ENCODE data around the gene COCH. TPM values are rescaled to one million over a fixed set of nuclear protein-coding genes. Genes with fewer than 3 reads are reported as not detected.

The COCH gene
- not detected in 2 replicates for total RNA-seq (2014; rRNA removed; shearing (Covaris generic))

DNA sequence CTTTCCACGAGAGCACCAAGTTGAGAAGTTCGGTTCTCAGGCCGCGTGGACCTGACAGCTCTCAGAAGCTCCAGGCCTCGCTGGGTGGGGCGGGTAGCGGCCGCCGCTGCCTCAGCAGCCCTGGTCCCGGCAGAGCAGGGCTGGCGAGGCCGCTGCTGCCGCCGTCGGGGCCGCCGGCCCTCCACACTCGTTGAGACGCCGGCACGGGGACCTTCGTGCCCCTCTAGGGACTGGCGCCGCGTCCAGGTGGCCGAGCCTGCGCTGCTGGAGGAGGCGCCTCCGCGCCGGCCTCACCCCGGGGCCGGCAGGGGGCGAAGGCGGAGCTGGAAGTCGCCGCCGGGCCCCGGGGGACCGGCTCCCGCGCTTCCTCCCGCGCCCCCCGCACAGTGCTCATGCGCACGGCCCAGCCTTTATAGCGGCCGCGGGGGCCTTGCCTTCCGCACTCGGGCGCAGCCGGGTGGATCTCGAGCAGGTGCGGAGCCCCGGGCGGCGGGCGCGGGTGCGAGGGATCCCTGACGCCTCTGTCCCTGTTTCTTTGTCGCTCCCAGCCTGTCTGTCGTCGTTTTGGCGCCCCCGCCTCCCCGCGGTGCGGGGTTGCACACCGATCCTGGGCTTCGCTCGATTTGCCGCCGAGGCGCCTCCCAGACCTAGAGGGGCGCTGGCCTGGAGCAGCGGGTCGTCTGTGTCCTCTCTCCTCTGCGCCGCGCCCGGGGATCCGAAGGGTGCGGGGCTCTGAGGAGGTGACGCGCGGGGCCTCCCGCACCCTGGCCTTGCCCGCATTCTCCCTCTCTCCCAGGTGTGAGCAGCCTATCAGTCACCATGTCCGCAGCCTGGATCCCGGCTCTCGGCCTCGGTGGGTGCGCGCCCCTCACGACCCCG, at the start of gene COCH:
COCH (plus strand) TSS at position 440 of the 879 bp plus-strand sequence; CDS start at position 820, 380 bp downstream.
- DNase-seq, result no peak

GRCh38 chr14:30826070-30826469, 48.3 kb upstream of the COCH start:
- no peak for DNase-seq
- H3K27ac ChIP-seq, result no peak overlapping the region
- H3K9me3 ChIP-seq (replicated peaks), result peaks cover 5% of the 10 kb centered on the region
- no peaks in the 10 kb centered on the region for H3K27me3 ChIP-seq
- H3K36me3 ChIP-seq, result no peaks in the 10 kb centered on the region
- H3K4me1 ChIP-seq, result no peaks in the 10 kb centered on the region
- H3K4me3 ChIP-seq, result no peak overlapping the region

More for the DNA sequence above, at the start of gene COCH:
- Histone ChIP-seq H3K4me1 (no peaks in the 10 kb centered on the region), H3K36me3 (no peaks in the 10 kb centered on the region), H3K9me3 (replicated peaks) (no peaks in the 10 kb centered on the region), H3K27ac (no peak within 1 kb of the TSS), H3K27me3 (no peaks in the 10 kb centered on the region), H3K4me3 (no peak within 1 kb of the TSS)

DNA sequence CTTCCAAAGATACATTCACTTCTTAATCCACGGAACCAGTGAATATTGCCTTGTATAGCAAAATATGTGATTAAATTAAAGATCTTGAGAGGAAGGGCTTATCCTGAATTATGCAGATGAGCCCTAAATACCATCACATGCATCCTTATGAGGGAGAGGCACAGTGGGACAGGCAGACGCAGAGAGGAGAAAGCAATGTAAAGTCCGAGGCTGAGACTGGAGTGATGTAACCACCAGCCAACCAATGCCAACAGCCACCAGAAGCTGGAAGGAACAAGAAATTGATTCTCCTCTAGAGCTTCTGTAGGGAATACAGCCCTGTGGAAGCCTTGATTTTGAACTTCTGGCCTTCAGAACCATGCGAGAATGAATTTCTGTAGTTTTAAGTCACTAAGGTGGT, 44.5 kb upstream of the COCH start:
- DNase-seq, result no peak
- Histone ChIP-seq H3K4me3 (no peak overlapping the region), H3K9me3 (replicated peaks) (peaks cover 5% of the 10 kb centered on the region), H3K27ac (no peak overlapping the region), H3K27me3 (no peaks in the 10 kb centered on the region), H3K4me1 (no peaks in the 10 kb centered on the region), H3K36me3 (no peaks in the 10 kb centered on the region)

- Histone ChIP-seq H3K9me3 (replicated peaks) (no peaks in the 10 kb centered on the region), H3K27me3 (no peaks in the 10 kb centered on the region), H3K4me3 (no peak overlapping the region), H3K36me3 (no peaks in the 10 kb centered on the region), H3K27ac (no peak overlapping the region), H3K4me1 (no peaks in the 10 kb centered on the region)
- DNase-seq, result no peak
These were observed 40.0 kb upstream of the COCH start for GRCh38 chr14:30834353-30834752.

GRCh38 chr14:30838351-30838750, 36.0 kb upstream of the COCH start:
- Histone ChIP-seq H3K27ac (no peak overlapping the region), H3K4me1 (no peaks in the 10 kb centered on the region)

DNA sequence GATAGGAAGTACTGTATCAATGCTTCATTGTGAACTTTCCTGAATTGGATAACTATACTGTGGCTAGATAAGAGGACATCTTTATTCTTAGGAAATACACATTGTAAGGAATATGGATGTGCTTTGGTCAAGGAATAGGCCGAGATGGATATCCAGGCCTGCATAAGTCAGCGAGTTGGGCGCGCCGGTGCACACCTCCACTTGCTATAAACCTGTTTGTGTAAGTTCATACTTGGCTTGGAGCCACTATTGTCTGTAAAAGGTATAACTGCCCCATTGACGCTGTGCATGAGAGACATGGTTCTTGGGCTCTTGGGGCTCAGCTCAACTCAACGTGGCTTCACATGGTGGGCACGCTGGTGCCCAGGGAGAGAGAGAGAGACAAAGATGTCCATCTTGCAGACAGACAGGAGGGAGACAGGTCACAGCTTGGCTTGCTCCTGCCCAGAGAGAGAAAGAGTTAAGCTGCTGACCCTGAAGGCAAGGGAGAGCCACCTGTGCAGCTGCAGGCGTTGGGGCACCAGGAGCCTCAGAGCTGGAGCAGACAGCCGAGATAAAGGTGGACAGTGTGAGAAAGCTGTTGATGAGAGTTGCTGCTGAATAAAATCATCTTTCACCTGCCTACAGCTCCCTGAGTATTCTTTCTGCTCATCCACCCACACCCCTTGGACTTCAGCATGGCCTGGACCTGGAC, 34.1 kb upstream of the COCH start:
- Histone ChIP-seq H3K36me3 (no peaks in the 10 kb centered on the region; the same call in 1 of the 2 replicates), H3K4me3 (no peak overlapping the region), H3K27ac (no peak overlapping the region), H3K4me1 (no peaks in the 10 kb centered on the region), H3K9me3 (replicated peaks) (no peaks in the 10 kb centered on the region; the same call in 1 of the 2 replicates), H3K27me3 (no peaks in the 10 kb centered on the region)
- DNase-seq, result no peak

More at GRCh38 chr14:30838351-30838750, 36.0 kb upstream of the COCH start:
- H3K4me3 ChIP-seq, result no peak overlapping the region
- no peaks in the 10 kb centered on the region for H3K27me3 ChIP-seq
- no peak for DNase-seq
- no peaks in the 10 kb centered on the region for H3K36me3 ChIP-seq
- H3K9me3 ChIP-seq (replicated peaks), result no peaks in the 10 kb centered on the region

DNA sequence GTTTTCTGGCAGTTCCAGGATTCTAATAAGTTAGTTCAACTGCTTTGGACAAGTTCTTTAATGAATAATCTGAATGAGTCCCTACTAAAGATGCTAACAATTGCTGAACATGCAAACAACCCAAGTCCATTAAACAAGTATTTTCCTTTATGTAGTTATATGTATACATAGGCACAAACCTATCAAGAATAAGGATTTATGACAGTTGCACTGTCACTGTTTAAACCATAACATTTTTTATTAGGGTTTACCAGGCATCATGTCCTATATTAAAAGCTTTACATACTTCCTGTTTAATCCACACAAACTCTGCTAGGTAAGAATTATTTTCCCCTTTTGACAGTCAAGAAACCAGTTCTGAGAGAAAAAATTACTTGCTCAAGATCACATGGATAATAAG, 31.9 kb upstream of the COCH start:
- Histone ChIP-seq H3K27ac (no peak overlapping the region), H3K9me3 (replicated peaks) (no peaks in the 10 kb centered on the region; the same call in 1 of the 2 replicates), H3K36me3 (no peaks in the 10 kb centered on the region; the same call in 1 of the 2 replicates), H3K4me1 (no peaks in the 10 kb centered on the region), H3K27me3 (no peaks in the 10 kb centered on the region), H3K4me3 (no peak overlapping the region)
- no peak for DNase-seq

- Histone ChIP-seq H3K9me3 (replicated peaks) (no peaks in the 10 kb centered on the region; the same call in 1 of the 2 replicates), H3K4me3 (no peak overlapping the region), H3K36me3 (no peaks in the 10 kb centered on the region; the same call in 1 of the 2 replicates), H3K4me1 (no peaks in the 10 kb centered on the region), H3K27ac (no peak overlapping the region), H3K27me3 (no peaks in the 10 kb centered on the region)
- DNase-seq, result no peak
These were observed 25.7 kb upstream of the COCH start for GRCh38 chr14:30848449-30849240.

DNA sequence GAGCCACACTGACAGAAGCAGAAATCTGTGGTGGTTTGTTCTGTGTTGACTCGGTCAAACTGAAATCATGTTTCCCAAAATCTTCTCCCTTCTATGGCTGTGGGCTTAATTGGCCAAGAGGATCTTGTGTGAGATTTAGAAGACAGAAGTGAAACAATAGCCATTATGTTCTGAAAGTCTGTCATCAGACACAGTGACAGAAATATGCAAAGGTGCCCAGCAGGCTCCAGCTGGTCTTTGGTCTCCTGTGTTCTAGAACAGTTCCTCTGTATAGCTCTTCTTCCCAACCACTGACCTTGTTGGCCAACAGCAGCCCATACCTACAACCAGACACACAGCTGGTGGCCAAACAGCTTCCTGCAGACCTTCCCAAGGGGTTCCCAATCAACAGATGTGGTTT, 25.0 kb upstream of the COCH start:
- no peaks in the 10 kb centered on the region for H3K36me3 ChIP-seq
- H3K27me3 ChIP-seq, result no peaks in the 10 kb centered on the region
- no peak for DNase-seq
- no peak overlapping the region for H3K4me3 ChIP-seq
- no peaks in the 10 kb centered on the region for H3K9me3 ChIP-seq (replicated peaks)
- no peaks in the 10 kb centered on the region for H3K4me1 ChIP-seq
- no peak overlapping the region for H3K27ac ChIP-seq

- Histone ChIP-seq H3K4me3 (no peak overlapping the region), H3K27me3 (no peaks in the 10 kb centered on the region), H3K27ac (no peak overlapping the region), H3K4me1 (no peaks in the 10 kb centered on the region), H3K36me3 (no peaks in the 10 kb centered on the region), H3K9me3 (replicated peaks) (no peaks in the 10 kb centered on the region)
- DNase-seq, result no peak
These were observed 24.4 kb upstream of the COCH start for GRCh38 chr14:30849983-30850382.

DNA sequence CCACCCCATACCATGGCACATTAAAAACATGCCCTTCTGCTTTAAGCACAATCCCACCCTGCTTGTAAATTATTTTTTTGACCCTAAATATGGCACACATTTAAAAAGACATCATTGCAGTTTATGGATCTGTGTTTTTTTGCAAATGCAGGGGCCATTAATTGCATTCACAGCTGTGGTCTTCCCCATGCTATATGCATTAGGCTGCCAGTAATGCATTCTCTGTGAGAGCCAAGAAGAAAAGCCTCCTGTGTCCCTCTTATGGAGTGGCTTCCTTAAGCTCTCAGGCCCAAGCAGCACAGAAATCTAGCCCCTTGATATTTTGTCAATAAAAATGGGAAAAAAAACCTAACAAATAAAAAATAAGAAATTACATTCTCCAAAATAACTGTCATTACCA, 20.4 kb upstream of the COCH start:
- no peaks in the 10 kb centered on the region for H3K27me3 ChIP-seq
- no peak overlapping the region for H3K27ac ChIP-seq
- H3K9me3 ChIP-seq (replicated peaks), result no peaks in the 10 kb centered on the region
- H3K36me3 ChIP-seq, result no peaks in the 10 kb centered on the region
- H3K4me1 ChIP-seq, result no peaks in the 10 kb centered on the region
- DNase-seq, result no peak
- H3K4me3 ChIP-seq, result no peak overlapping the region

GRCh38 chr14:30854492-30854891, 19.9 kb upstream of the COCH start:
- DNase-seq, result no peak
- Histone ChIP-seq H3K4me3 (no peak overlapping the region), H3K36me3 (no peaks in the 10 kb centered on the region), H3K27ac (no peak overlapping the region), H3K9me3 (replicated peaks) (no peaks in the 10 kb centered on the region), H3K27me3 (no peaks in the 10 kb centered on the region), H3K4me1 (no peaks in the 10 kb centered on the region)

GRCh38 chr14:30855345-30856037, 18.9 kb upstream of the COCH start:
- no peak for DNase-seq
- Histone ChIP-seq H3K4me1 (no peaks in the 10 kb centered on the region), H3K27ac (no peak overlapping the region), H3K9me3 (replicated peaks) (no peaks in the 10 kb centered on the region), H3K4me3 (no peak overlapping the region), H3K36me3 (no peaks in the 10 kb centered on the region), H3K27me3 (no peaks in the 10 kb centered on the region)

- Histone ChIP-seq H3K9me3 (replicated peaks) (no peaks in the 10 kb centered on the region), H3K4me3 (no peak overlapping the region), H3K36me3 (no peaks in the 10 kb centered on the region), H3K27ac (no peak overlapping the region), H3K4me1 (no peaks in the 10 kb centered on the region), H3K27me3 (no peaks in the 10 kb centered on the region)
- no peak for DNase-seq
These were observed 13.2 kb upstream of the COCH start for GRCh38 chr14:30861200-30861599.
